GM18519 (cell line): Measurements from ENCODE around the gene MAGT1.
"Not testable (repeated sequence)": the region's sequence is repeated elsewhere in the genome, so short reads cannot be mapped to it uniquely, and the experiment has no call there.

Source experiments
- ATAC-seq: cut with Tn5 transposase; IDR thresholded peaks from one replicate; pipeline ENCODE4 v1.9.1; 2021; ENCODE audit warnings: mild to moderate bottlenecking, moderate library complexity; ENCODE audit not compliant: unreplicated experiment, low FRiP score

Gene MAGT1

GRCh38 chrX:77881418-77881817 is 13.8 kb downstream of the MAGT1 start:
- not testable (repeated sequence) for ATAC-seq

- no peak for ATAC-seq
These were observed 19.9 kb downstream of the MAGT1 start for GRCh38 chrX:77875372-77875771.

GRCh38 chrX:77831544-77831943 is 63.7 kb downstream of the MAGT1 start:
- not testable (repeated sequence) for ATAC-seq

GRCh38 chrX:77821989-77822388 is 73.2 kb downstream of the MAGT1 start:
- ATAC-seq: not testable (repeated sequence)

- no peak for ATAC-seq
These were observed 75.0 kb downstream of the MAGT1 start for GRCh38 chrX:77820091-77820727.

- no peak for ATAC-seq
These were observed 81.0 kb downstream of the MAGT1 start for GRCh38 chrX:77814210-77814609.

GRCh38 chrX:77802201-77802600 is 93.0 kb downstream of the MAGT1 start:
- ATAC-seq: no peak

- ATAC-seq: no peak
These were observed 100.1 kb downstream of the MAGT1 start for GRCh38 chrX:77795124-77795523.

GRCh38 chrX:77793946-77794345 is 101.3 kb downstream of the MAGT1 start:
- no peak for ATAC-seq

- no peak for ATAC-seq
These were observed 107.2 kb downstream of the MAGT1 start for GRCh38 chrX:77788050-77788449.

GRCh38 chrX:77786365-77786680 is 108.9 kb downstream of the MAGT1 start:
- peak; percentile 15 for ATAC-seq

- peak; percentile 89 for ATAC-seq
These were observed 109.5 kb downstream of the MAGT1 start, which contains the start of gene ATRX for GRCh38 chrX:77785486-77786364. ATRX (minus strand) TSS chrX:77786216; CDS start chrX:77786001, 215 bp downstream.

GRCh38 chrX:77779695-77780094 is 115.5 kb downstream of the MAGT1 start:
- ATAC-seq: no peak

- no peak for ATAC-seq
These were observed 118.6 kb downstream of the MAGT1 start for GRCh38 chrX:77776659-77777058.
